ENCODE measurements around the gene RRP8. TPM values are rescaled to one million over a fixed set of nuclear protein-coding genes. Genes with fewer than 3 reads are reported as not detected.

Gene RRP8
- total and polyA plus RNA-seq, 4 donors, result 3.4 to 37.3 (median 20.5) TPM

Other genes starting within 250 kb of the RRP8 start
- gene SMPD1, start 213.1 kb downstream of the RRP8 start, total RNA-seq, result 10 to 100 TPM; 29.2 to 40.4 TPM
- 10 to 100 TPM; 10.0 to 45.5 TPM for gene SMPD1, start 213.1 kb downstream of the RRP8 start, polyA plus RNA-seq
- gene APBB1, start 184.5 kb downstream of the RRP8 start, total RNA-seq, result 10 to 100 TPM; 50.8 to 62.2 TPM
- 100 to 1,000 TPM in 1 of 2 donors, 10 to 100 TPM in 1; 25.8 to 121 TPM for gene APBB1, start 184.5 kb downstream of the RRP8 start, polyA plus RNA-seq
- gene HPX, start 162.6 kb downstream of the RRP8 start, total RNA-seq, result 1 to 10 TPM; 3.0 to 6.0 TPM
- 1 to 10 TPM in 1 of 2 donors, under 1 TPM in 1; 0.50 to 1.1 TPM for gene HPX, start 162.6 kb downstream of the RRP8 start, polyA plus RNA-seq
- 10 to 100 TPM; 28.6 to 35.5 TPM for gene TRIM3, start 129.7 kb downstream of the RRP8 start, total RNA-seq
- 10 to 100 TPM; 23.5 to 44.9 TPM for gene TRIM3, start 129.7 kb downstream of the RRP8 start, polyA plus RNA-seq
- gene ARFIP2, start 122.3 kb downstream of the RRP8 start, total RNA-seq, result 10 to 100 TPM; 40.8 to 46.0 TPM
- 10 to 100 TPM; 14.9 to 56.1 TPM for gene ARFIP2, start 122.3 kb downstream of the RRP8 start, polyA plus RNA-seq
- 10 to 100 TPM; 31.1 to 37.3 TPM for gene TIMM10B, start 122.1 kb downstream of the RRP8 start, total RNA-seq
- 10 to 100 TPM; 21.0 to 39.1 TPM for gene TIMM10B, start 122.1 kb downstream of the RRP8 start, polyA plus RNA-seq
- gene DNHD1, start 106.3 kb downstream of the RRP8 start, total RNA-seq, result 10 to 100 TPM; 24.1 to 28.1 TPM
- gene DNHD1, start 106.3 kb downstream of the RRP8 start, polyA plus RNA-seq, result 10 to 100 TPM in 1 of 2 donors, 1 to 10 TPM in 1; 1.9 to 20.5 TPM
- 100 to 1,000 TPM; 336 to 562 TPM for gene ILK, start 158 bp upstream of the RRP8 start, total RNA-seq
- gene ILK, start 158 bp upstream of the RRP8 start, polyA plus RNA-seq, result 100 to 1,000 TPM; 287 to 526 TPM
- gene TAF10, start 8.6 kb upstream of the RRP8 start, total RNA-seq, result 100 to 1,000 TPM in 1 of 2 donors, 10 to 100 TPM in 1; 79.2 to 108 TPM
- 100 to 1,000 TPM in 1 of 2 donors, 10 to 100 TPM in 1; 55.0 to 119 TPM for gene TAF10, start 8.6 kb upstream of the RRP8 start, polyA plus RNA-seq
- gene TPP1, start 15.8 kb upstream of the RRP8 start, total RNA-seq, result 100 to 1,000 TPM in 1 of 2 donors, 10 to 100 TPM in 1; 79.5 to 125 TPM
- gene TPP1, start 15.8 kb upstream of the RRP8 start, polyA plus RNA-seq, result 10 to 100 TPM; 26.8 to 38.0 TPM
- 10 to 100 TPM; 60.8 to 64.4 TPM for gene DCHS1, start 52.2 kb upstream of the RRP8 start, total RNA-seq
- gene DCHS1, start 52.2 kb upstream of the RRP8 start, polyA plus RNA-seq, result 10 to 100 TPM in 1 of 2 donors, 1 to 10 TPM in 1; 1.4 to 12.4 TPM
- gene MRPL17, start 79.7 kb upstream of the RRP8 start, total RNA-seq, result 10 to 100 TPM; 27.5 to 30.1 TPM
- 10 to 100 TPM; 19.3 to 22.8 TPM for gene MRPL17, start 79.7 kb upstream of the RRP8 start, polyA plus RNA-seq
- under 1 TPM in 1 of 2 donors, not detected in 1; 0.10 TPM for gene OR2AG2, start 168.4 kb upstream of the RRP8 start, total RNA-seq
- gene OR2AG2, start 168.4 kb upstream of the RRP8 start, polyA plus RNA-seq, result not detected
- not detected for gene OR2AG1, start 179.4 kb upstream of the RRP8 start, total RNA-seq
- gene OR2AG1, start 179.4 kb upstream of the RRP8 start, polyA plus RNA-seq, result not detected
- under 1 TPM in 1 of 2 donors, not detected in 1; 0.26 TPM for gene OR6A2, start 196.1 kb upstream of the RRP8 start, total RNA-seq
- not detected for gene OR6A2, start 196.1 kb upstream of the RRP8 start, polyA plus RNA-seq
- not detected for gene OR10A5, start 242.1 kb upstream of the RRP8 start, total RNA-seq
- gene OR10A5, start 242.1 kb upstream of the RRP8 start, polyA plus RNA-seq, result not detected

All from aorta (tissue), 4 donors.